ENCODE results near the gene LRRFIP2.
"Not testable (repeated sequence)": the region's sequence is repeated elsewhere in the genome, so short reads cannot be mapped to it uniquely, and the experiment has no call there.

The LRRFIP2 gene

DNA sequence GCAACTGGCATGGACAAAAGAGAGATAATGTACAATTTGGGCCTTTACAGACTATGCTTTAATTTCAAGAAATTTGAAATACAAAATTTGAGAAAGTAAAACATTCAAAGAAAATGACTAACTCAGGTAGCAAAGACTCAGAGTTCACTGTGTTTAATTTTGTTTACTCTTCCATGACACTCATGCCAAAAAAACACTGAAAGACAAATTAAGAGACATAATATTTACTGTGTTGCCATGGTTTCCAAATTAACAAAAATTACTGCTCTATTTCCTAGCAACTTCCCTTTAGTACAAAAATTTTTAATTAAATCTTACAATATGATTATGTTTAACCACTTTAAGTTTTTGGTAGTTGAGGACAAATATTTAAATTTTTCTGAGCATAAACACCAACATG, 29.6 kb downstream of the LRRFIP2 start:
- no peak for DNase-seq (ENCODE audit: low spot score)

DNA sequence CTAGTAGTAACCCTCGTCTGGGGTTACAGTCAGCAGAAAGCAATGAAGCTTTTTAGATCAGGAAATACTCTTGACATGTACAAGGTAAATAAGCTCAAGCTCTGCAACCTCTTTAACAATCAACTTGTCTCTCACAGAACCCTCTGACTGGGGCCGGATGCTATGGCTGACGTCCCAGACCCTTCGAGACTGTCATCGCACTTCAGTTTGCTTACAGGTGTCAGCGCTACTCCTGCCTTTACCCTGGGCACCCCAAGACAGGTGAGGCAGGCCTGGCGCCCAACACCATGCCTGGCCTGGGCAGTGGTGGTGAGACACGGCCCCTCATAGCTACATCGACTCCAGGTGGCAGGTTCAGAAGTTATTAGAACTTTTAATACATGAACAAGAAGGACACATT, 30.6 kb downstream of the LRRFIP2 start:
- DNase-seq (ENCODE audit: low spot score), result no peak

DNA sequence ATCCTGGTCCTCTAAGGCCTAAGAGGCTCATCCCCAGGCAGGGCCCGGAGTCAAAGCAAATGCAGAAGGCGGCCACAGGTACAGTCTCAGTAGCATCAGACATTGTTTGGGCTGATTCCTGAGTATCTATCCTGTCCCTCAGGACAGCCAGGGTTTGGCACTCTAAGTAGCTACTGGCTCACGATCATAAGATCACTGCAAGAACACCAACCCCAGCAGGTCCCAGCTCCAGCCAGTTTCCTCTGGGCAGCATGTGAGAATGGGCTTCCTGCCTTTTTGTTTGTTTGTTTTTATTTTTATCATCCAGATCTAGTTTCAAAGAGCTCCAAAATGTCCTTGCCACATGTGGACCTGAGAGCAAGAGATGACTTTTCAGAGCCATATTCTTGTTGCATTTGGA, 32.7 kb downstream of the LRRFIP2 start:
- DNase-seq (ENCODE audit: low spot score), result no peak

DNA sequence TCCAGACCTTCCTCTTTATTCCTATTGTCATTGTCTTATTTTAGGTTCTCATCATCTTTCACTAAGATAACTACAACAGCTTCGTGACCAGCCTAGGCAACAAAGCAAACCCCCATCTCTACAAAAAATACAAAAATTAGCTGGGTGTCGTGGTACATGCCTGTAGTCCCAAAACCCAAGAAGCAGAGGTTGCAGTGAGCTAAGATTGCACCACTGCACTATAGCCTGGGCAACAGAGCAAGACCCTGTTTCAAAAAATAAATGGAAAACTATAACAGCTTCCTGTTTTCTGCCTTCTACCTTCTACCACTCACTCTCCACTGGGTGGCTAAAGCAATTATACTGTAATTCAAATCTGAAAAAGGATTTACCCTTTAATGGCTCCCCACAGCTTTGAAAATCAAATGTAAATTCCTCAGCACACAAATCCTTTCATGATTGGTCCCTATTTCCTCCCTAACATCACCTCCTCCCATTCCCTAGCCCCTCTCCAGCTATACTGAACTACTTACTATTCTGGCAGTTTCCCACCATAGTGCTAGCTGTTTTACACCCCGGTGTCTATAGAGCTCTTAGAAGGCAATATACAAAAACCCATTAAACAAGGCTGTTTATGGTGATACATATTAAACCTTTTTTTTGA, 33.4 kb downstream of the LRRFIP2 start:
- no peak for DNase-seq (ENCODE audit: low spot score)

DNA sequence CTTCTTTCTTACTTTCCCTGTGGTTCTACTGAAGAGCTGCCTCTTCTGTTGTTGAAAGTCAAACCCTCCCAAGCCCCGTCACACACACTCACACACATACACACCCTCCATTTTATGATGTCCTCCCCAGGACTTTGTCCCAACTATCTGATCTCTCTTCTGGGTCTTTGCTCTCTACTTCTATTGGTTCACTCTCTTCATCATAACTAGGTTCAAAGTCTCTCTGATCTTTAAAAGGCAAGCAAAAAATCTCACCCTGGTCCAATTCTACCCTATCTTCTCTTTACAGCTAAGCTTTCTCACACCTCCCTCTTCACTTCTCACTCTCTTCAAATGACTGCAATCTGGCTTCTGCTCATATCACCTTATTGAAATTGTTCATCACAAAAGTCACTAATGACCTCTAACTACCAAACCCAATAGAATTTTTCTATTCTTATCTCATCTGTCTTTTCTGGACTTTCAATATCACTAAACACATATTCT, 34.8 kb downstream of the LRRFIP2 start:
- DNase-seq (ENCODE audit: low spot score), result no peak

DNA sequence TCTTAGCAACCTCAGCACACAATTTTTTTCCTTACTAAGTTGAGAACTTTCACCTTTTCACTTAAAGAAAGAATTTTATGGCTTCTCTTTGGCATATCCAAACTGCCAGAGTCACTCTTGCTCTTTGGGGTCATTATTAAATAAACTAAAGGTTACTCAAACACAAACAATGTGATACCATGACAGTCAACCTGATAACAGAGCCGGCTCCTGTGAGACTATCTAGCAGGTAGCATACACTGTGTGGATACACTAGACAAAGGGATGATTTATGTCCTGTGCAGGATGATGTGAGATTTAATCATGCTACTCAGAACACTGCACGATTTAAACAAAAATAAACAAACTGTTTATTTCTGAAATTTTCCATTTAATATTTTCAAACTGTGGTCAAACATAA, 35.6 kb downstream of the LRRFIP2 start:
- no peak for DNase-seq (ENCODE audit: low spot score)

DNA sequence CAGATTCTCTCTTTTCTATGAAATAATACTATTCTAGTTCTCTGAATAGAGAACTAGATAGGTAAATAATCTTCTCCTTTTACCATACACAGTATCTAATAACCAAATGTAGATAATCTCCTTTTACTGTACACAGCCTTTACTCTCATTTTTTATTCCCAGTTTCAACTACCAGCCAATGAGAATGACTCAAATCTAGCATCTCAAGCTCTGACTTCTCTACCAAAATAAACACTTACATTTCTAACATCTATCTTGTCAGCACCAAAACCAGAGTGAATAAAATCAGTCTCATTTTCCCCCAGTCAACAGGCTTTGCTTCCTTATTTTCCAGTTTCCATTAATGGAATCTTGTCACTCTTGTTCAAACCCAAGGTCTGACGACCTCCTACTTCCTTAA, 36.9 kb downstream of the LRRFIP2 start:
- DNase-seq (ENCODE audit: low spot score), result no peak

DNA sequence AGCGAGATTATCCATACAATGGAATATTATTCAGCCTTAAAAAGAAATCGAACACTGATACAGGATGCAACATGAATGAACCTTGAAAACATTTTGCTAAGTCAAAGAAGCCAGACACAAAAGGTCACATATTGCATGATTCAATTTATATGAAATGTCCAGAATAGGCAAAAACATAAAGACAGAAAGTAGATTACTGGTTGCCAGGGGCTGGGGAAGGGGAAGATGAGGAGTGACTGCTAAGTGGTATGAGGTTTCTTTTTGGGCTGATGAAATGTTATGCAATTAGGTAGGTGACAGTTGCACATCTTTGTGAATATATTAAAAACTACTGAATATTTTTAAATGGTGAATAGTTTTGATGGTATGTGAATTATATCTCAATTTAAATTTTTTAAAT, 38.3 kb downstream of the LRRFIP2 start:
- DNase-seq (ENCODE audit: low spot score), result no peak

DNA sequence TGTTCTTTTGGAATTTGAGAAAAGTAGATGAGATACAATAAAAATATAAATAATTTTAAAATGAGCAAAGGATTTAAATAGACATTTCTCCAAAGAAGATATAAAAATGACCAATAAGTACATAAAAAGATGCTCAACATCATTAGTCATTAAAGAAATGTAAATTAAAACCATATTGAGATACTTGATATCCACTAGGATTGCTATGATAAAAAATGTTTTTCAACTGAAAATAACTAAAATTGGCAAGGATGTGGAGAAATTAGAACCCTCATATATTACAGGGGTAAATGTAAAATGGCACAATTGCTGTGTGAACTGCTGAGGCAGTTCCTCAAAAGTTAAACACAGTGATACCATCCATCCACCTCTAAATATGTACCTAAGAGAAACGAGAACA, 38.8 kb downstream of the LRRFIP2 start:
- DNase-seq (ENCODE audit: low spot score), result no peak

DNA sequence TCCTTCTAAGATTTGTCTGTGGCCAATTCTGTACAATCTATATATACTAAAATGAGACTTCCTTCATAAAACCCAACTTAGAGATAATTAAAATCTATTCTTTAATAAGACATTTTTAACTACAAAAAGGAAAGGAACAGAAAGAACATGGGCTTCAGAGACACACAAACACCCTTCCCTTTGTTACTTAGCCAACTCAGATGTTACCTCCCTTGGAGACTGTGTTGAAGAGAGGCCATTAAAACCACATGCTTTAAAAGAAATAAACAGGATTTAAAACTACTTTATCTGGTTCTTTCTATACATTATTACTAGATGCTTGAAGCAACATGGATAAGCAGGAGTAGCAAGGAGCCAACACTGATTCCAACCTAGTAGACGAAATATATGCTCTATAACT, 42.0 kb downstream of the LRRFIP2 start:
- DNase-seq (ENCODE audit: low spot score), result no peak

DNA sequence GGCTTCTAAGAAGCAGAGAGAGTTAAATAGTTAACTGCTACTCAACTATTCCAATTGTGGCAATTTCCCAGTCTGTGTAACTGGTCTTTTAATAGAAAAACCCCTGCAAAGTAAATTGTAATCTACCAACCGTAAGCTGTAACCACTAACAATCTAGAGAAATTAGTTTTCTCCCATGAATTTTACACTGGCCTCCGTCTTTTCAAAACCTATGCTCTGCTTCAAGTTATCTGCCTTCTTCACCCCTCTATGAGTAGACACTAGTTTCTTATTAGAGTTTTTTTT, 42.6 kb downstream of the LRRFIP2 start:
- DNase-seq (ENCODE audit: low spot score), result no peak

DNA sequence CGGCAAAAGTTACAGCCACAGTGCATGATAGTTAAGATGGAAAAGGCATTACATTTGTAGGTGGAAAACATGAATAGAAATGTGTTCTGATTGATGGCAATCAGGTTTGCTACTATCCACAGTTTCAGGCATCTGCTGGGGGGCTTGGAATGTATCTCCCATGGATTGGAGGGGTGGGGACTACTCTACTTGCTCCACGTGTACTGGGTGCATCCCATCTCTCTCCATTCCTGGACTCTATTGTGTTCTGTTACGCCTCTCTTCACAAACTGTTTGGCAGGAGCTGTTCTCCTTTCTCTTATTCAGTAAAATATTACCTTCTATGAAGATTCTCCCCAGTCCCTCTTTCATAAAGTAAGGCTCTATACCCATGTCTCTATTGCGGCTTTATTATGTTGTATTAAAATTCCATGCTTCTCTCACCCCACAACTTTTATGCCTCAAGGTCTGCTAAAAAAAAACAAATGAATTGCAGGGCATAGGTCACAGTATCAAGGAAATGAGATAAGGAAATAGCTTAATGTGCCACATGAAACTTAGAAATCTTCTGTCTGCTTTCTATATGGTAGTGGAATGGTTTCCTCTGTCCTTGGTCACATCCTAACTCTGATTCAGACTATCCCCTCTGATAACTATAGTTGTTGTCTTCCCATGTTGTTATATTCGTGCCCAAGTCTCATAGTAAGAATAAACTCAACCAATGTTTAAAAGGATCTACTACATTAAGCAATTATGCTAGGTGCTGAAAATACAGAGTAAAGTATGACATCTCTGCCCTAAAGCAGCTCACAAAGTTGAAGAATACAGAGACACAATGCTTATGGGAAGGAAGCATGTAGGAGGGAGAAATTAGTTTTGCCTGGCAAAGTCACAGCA, 43.2 kb downstream of the LRRFIP2 start:
- DNase-seq (ENCODE audit: low spot score), result no peak

DNA sequence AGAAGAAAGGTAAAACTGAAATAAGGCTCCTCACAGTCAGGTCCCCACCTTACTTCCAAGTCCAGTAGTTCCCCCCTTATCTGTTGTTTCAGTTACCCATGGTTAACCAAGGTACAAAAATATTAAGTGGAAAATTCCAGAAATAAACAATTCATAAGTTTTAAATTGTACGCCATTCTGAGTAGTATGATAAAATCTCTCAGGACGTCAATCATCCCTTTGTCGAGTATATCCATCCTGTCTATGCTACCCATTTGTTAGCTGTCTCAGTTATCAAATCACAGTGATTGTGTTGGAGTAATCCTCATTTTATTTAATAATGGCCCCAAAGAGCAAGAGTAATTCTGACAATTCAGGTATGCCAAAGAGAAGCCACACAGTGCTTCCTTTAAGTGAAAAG, 43.9 kb downstream of the LRRFIP2 start:
- DNase-seq (ENCODE audit: low spot score), result no peak

DNA sequence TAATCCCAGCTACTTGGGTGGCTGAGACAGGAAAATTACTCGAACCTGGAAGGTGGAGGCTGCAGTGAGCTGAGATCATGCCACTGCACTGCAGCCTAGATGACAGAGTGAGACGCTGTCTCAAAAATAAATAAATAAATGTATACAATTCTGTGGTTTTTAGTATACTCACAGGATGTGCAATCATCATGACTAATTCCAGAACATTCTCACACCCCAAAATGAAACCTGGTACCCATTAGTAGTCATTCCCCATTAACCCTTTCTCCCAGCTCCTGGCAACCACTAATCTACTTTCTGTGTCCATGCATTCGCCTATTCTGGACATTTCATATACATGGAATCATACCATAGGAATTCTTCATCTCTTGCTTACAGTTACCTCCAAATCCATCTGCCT, 44.5 kb downstream of the LRRFIP2 start:
- DNase-seq (ENCODE audit: low spot score), result peak; percentile 87

DNA sequence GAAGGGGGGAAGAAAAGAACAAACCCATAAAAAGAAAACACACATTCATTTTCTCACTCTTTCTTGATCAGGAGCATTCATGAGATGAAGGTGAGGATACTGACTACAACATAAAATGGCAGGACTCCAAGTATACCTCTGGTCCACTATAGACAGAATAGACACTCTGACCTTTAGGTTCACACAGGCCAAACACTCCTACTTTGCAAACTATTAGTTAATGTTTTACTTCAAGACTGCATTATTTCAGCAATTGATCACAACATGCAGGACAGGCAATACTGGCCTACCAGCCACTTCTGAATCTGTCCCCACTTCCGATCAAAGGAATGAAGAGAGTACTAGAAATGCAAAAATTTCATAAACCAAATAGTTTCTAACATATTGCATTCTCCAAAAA, 47.0 kb downstream of the LRRFIP2 start:
- no peak for DNase-seq (ENCODE audit: low spot score)

DNA sequence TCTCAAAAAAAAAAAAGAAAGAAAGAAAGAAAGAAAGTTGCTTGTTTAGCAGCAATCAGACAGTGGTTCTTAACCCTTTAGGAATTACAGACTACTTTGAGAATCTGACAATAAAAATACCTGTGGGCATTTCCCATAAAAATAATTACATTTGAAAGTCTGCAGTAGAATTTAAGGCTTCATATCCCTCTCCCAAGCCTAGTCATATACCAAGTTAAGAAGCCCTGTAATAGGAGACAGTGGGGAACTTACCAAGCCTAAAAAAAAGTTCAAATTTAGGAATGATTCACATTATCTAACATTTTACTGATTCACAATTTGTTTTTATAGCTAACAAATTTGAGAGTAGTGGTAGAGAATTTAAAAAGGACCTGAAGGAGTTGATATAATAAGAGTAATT, 47.5 kb downstream of the LRRFIP2 start:
- DNase-seq (ENCODE audit: low spot score), result no peak

DNA sequence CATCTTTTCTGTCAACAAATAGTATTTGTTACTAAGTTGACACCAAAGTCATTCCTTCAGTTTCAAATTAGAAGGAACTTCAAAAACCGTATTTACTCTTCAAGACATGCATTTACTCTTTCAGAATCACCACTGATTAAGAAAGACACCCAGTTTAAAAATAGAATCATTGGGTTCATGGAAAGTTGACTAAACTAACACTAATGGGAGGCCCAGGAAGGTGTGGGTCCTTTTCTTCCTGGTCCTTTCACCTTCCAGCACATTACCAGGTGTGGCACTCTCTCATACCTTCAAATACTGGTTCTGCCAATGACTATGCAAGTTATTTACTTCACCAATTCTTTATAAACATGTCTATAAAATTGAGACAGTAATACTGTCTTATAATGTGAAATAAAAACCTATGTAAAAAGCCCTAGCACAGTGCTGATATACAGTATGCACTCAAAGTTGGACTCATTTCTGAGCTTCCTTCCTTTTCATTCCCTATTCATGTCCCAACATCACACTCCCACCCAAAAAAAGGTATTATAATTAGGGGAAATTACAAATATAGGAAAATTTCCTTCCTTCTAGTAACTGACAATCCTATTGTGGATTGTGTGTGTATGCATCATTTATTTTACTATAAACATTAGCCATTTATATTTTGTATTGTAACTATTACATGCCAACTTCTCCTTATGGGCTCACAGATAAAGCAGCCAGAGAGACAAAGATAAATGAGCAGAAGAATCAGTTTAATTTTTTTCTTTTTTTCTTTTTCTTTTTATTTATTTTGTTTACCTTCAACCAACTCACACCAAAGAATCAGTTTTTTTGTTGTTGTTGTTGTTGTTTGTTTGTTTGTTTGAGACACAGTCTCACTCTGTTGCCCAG, 48.9 kb downstream of the LRRFIP2 start:
- DNase-seq (ENCODE audit: low spot score), result no peak

DNA sequence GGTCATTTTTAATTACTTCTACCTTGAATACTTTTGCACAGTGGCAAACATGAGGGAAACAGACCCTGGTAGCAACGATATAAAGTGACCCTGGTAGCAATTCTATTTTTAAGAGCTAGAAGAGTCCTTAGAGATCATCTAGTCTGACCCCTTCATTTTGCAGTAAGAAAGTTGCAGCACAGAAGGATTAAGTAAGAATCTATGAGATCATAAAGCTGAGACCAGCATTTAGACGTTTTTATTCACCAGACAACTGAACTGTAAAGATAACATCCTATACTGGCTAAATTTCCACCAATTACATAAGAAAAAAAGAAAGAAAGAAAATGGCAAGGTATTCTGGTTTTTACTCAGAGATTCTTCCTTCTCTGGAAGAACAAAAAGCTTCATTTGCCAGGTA, 49.9 kb downstream of the LRRFIP2 start:
- DNase-seq (ENCODE audit: low spot score), result no peak

DNA sequence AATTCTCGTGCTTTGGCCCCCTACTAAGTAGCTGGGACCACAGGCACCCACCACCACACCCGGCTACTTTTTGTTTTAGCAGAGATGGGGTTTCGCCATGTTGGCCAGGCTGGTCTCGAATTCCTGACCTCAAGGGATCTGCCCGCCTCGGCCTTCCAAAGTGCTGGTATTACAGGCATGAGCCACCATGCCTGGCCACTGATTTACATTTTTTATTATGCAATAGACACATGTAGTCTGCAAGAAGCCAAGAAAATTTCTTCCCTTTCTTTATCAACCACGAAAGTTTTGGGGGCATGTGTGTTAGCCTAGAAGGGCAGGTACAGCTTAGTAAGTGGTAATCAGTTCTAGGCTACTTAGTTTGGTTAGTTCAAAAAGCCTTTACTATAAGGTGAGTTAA, 51.1 kb downstream of the LRRFIP2 start:
- no peak for DNase-seq (ENCODE audit: low spot score)

DNA sequence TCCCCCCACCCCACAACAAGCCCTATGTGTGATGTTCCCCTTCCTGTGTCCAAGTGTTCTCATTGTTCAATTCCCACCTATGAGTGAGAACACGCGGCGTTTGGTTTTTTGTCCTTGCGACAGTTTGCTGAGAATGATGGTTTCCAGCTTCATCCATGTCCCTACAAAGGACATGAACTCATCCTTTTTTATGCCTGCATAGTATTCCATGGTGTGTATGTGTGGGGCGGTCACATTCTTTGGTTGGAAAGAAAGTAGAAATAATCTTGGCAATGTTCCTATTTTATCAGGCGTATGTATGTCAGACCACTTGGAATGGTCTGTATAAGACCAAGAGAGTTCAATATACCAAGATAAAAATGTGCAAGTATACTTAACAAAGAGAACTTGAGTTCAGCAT, 52.3 kb downstream of the LRRFIP2 start:
- not testable (repeated sequence) for DNase-seq (ENCODE audit: low spot score)

DNA sequence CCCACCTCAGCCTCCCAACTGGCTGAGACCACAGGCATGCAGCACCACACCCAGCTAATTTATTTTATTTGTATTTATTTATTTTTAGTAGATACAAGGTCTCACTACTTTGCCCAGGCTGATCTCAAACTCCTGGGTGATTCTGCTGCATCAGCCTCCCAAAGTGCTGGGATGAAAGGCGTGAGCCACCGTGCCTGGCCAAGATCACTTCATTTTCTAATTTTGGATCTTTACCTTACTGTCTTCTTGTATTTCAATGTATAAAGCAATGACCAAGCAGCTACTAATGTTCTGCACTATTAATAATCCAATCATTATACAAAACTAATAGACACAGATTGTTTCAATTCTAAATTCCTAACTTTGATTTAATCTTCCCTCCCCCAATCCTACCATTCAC, 56.2 kb downstream of the LRRFIP2 start:
- no peak for DNase-seq (ENCODE audit: low spot score)

DNA sequence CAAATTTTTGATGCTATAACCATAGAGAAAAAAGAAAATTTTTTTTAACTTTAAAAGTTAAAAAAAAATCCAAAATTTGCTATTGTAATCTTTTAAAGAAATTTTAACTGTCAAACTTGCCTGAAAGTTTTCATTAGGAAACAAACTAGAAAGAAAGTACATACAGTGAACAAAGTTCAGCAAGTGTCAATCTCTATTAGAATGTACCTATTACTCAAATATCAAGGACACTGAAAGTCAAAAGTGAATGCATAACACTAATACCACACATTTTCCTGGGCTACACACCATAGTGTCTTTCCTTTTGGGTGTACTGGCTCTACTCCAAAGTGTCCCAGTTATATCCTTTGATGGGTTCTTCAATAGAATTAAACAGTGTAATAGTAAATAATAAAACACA, 56.8 kb downstream of the LRRFIP2 start:
- DNase-seq (ENCODE audit: low spot score), result no peak

DNA sequence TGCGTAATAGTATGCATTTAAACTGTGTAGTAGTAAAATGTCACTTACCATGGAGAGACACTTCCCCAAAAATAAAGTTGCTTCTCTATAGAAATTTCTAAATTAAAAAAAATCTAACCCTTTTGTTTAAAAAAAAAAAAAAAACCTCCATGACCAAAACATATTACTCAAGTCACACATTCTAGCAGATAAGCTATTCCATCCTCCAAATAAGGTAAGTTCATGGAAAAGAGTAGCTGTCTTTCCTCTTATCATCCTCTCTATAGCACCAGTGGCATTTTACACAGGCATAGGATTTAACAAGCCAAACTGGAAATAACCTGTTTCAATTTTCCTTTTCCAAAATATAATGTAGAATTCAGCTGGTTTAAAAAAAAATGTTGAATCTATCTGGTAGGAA, 57.4 kb downstream of the LRRFIP2 start:
- DNase-seq (ENCODE audit: low spot score), result no peak
